GM12878 (cell line): ENCODE results near the gene SIRT7. TPM values are rescaled to one million over a fixed set of nuclear protein-coding genes. Genes with fewer than 3 reads are reported as not detected.

ENCODE experiments used
- ATAC-seq: fragments of 200-7000 bp; cut with Tn5 transposase; 3 replicates; pipeline ENCODE4 v1.9.1; 2020; ENCODE audit warnings: mild to moderate bottlenecking, moderate library complexity
- BruUV-seq: library from RNA; stranded (reverse); fragments of 400-500 nt; replicated peaks from 2 replicates; lab custom pipeline; 2021; lab: Mats Ljungman, UMichigan
- CTCF ChIA-PET: fragments of 300-600 bp; sonication (Branson Sonifier 250); formaldehyde crosslinking; extraction: SDS; loops from one replicate; lab custom pipeline; 2021; ENCODE audit warnings: inconsistent platforms; lab: Yijun Ruan, JAX
- POLR2A ChIA-PET: fragments of 350-600 bp; formaldehyde crosslinking; extraction: SDS; loops from one replicate; lab custom pipeline; 2021; ENCODE audit warnings: inconsistent platforms; lab: Charles Lee
- RAD21 ChIA-PET: fragments of 300-600 bp; sonication (Branson Sonifier 250); formaldehyde crosslinking; loops from one replicate; lab custom pipeline; 2023; ENCODE audit warnings: antibody characterized with exemption; ENCODE audit not compliant: unreplicated experiment; lab: Charles Lee
- SMC1A ChIA-PET: fragments of 300-600 bp; sonication (Branson Sonifier 250); formaldehyde crosslinking; loops from one replicate; lab custom pipeline; 2023; ENCODE audit not compliant: unreplicated experiment, uncharacterized antibody; lab: Charles Lee
- DNase-seq: peaks from one replicate; pipeline ENCODE4 v3.0.0-alpha.2; 2011; ENCODE audit warnings: low read depth, low spot score
- FAIRE-seq: peaks from 3 replicates; lab custom pipeline; 2011; peaks lifted over from hg19 to GRCh38; lab: Jason Lieb, UNC
- H2AFZ ChIP-seq: 2 replicates; pipeline ENCODE4 v1.6.0; 2011; ENCODE audit warnings: low read depth, low read length, control low read depth; ENCODE audit not compliant: control insufficient read depth
- H3K27ac ChIP-seq: 2 replicates; pipeline ENCODE4 v1.5.1; 2011; ENCODE audit warnings: control low read depth; ENCODE audit not compliant: control insufficient read depth, insufficient read depth
- H3K27me3 ChIP-seq, 2 experiments: replicated peaks in 1 of 2; 2 replicates each; pipeline versions ENCODE4 v1.6.0 to v1.6.1; 2011; ENCODE audit warnings: low read length in 1 of 2; ENCODE audit not compliant: control insufficient read depth in 2 of 2, insufficient read depth in 2 of 2
- H3K36me3 ChIP-seq, 2 experiments: 2 replicates each; pipeline ENCODE4 v1.5.1; 2011; ENCODE audit warnings: low read length in 1 of 2; ENCODE audit not compliant: control insufficient read depth in 2 of 2, insufficient read depth in 2 of 2
- H3K4me1 ChIP-seq: 2 replicates; pipeline ENCODE4 v1.6.1; 2011; ENCODE audit warnings: mild to moderate bottlenecking, low read length, moderate library complexity, mixed read lengths; ENCODE audit not compliant: control insufficient read depth, insufficient read depth
- H3K4me2 ChIP-seq: 2 replicates; pipeline ENCODE4 v1.6.0; 2011; ENCODE audit warnings: control low read depth; ENCODE audit not compliant: control insufficient read depth, insufficient read depth
- H3K4me3 ChIP-seq: fragments of 200-600 bp; sonication (generic); 2 replicates; pipeline ENCODE4 v1.5.1; 2016
- H3K79me2 ChIP-seq: 2 replicates; pipeline ENCODE4 v1.6.0; 2011; ENCODE audit warnings: low read length; ENCODE audit not compliant: control insufficient read depth, insufficient read depth
- H3K9ac ChIP-seq: 2 replicates; pipeline ENCODE4 v1.8.0; 2011; ENCODE audit warnings: low read length, control low read depth, mixed read lengths; ENCODE audit not compliant: control insufficient read depth, insufficient read depth
- H3K9me3 ChIP-seq: replicated peaks from 3 replicates; pipeline ENCODE4 v1.5.1; 2011; ENCODE audit warnings: mild to moderate bottlenecking, low read length; ENCODE audit not compliant: control insufficient read depth, insufficient read depth
- H4K20me1 ChIP-seq: 2 replicates; pipeline ENCODE4 v1.6.0; 2011; ENCODE audit not compliant: control insufficient read depth, insufficient read depth
- CBX3 ChIP-seq: fragments of 200-600 bp; sonication (generic); IDR thresholded peaks from 2 replicates; pipeline ENCODE4 v1.6.1; 2016; ENCODE audit warnings: low read depth, borderline replicate concordance
- NFXL1 ChIP-seq: fragments of 450-650 bp; IDR thresholded peaks from 2 replicates; pipeline ENCODE4 v1.6.1; 2017; ENCODE audit warnings: antibody characterized with exemption, mild to moderate bottlenecking, borderline replicate concordance
- NR2C1 ChIP-seq: fragments of 450-650 bp; IDR thresholded peaks from 2 replicates; pipeline ENCODE4 v1.6.1; 2017; ENCODE audit warnings: antibody characterized with exemption, mild to moderate bottlenecking, moderate library complexity
- PAX5 ChIP-seq: IDR thresholded peaks from 2 replicates; pipeline ENCODE4 v1.6.1; 2011; ENCODE audit warnings: low read depth, low read length, borderline replicate concordance
- POLR2A ChIP-seq: IDR thresholded peaks from 2 replicates; pipeline ENCODE4 v1.6.1; 2011; ENCODE audit warnings: low read depth, mild to moderate bottlenecking, low read length
- SMC3 ChIP-seq: IDR thresholded peaks from 2 replicates; pipeline ENCODE4 v1.6.1; 2011; ENCODE audit warnings: low read length, improper control_type of control experiment, borderline replicate concordance
- WGBS: methylation state at CpG from one replicate; pipeline ENCODE4 v1.1.6; 2016; ENCODE audit warnings: low lambda C conversion rate; ENCODE audit not compliant: insufficient replicate concordance, insufficient coverage; ENCODE audit errors: missing lambda C conversion rate; 5-methylcytosine and 5-hydroxymethylcytosine counted together
- in situ Hi-C: fragments of 300-500 bp; cut with MboI; formaldehyde crosslinking; loops from 9 replicates; pipeline ENCODE4 v1.14.3; 2018; ENCODE audit warnings: mixed read lengths
- intact Hi-C: fragments of 100-400 bp; cut with micrococcal nuclease; formaldehyde crosslinking; loops from one replicate; pipeline ENCODE4 v1.14.2; 2022; ENCODE audit not compliant: unreplicated experiment
- polyA plus RNA-seq, 11 experiments: library from polyadenylated mRNA; depleted of rRNA in 4 of 11; unstranded in 6 of 11; stranded (reverse) in 5 of 11; fragments of >200 nt; fragmentation: Nextera tagmentation in 4 of 11; fragmentation: Illumina TruSeq in 1 of 11; extraction: Ambion mirVana in 4 of 11; extraction: Trizol in 1 of 11; gene quantifications; 1 replicate in 1 of 11; 2 replicates in 10 of 11; pipeline versions ENCODE4 v1.2.1 to v1.2.3, GENCODE V29; 2011 to 2016; ENCODE audit warnings: inconsistent platforms in 2 of 11, missing spikeins in 2 of 11, low read depth in 1 of 11
- total RNA-seq, 4 experiments: library from RNA; depleted of rRNA in 3 of 4; stranded (reverse); fragments of >200 nt in 3 of 4; fragmentation: Illumina TruSeq in 1 of 4; extraction: Trizol in 1 of 4; gene quantifications; 2 replicates each; pipeline versions ENCODE4 v1.2.1 to v1.2.3, GENCODE V29; 2013 to 2021
- TF ChIP-seq, protein P1 (sequence below): fragments of 450-650 bp; formaldehyde crosslinking; IDR thresholded peaks from 2 replicates; pipeline ENCODE4 v1.4.0; 2022; ENCODE audit warnings: mild to moderate bottlenecking, moderate library complexity
- TF ChIP-seq, protein P2 (sequence below): fragments of 450-650 bp; IDR thresholded peaks from 2 replicates; pipeline ENCODE4 v1.6.1; 2018; ENCODE audit warnings: borderline replicate concordance, mild to moderate bottlenecking; ENCODE audit not compliant: partially characterized antibody

SIRT7 gene
- total and polyA plus RNA-seq, 10 of the 15 experiments (the other 5 are each of a cell fraction or from before 2014, with no cell fraction given): 1.2 to 56.2 (median 22.7) TPM

DNA sequence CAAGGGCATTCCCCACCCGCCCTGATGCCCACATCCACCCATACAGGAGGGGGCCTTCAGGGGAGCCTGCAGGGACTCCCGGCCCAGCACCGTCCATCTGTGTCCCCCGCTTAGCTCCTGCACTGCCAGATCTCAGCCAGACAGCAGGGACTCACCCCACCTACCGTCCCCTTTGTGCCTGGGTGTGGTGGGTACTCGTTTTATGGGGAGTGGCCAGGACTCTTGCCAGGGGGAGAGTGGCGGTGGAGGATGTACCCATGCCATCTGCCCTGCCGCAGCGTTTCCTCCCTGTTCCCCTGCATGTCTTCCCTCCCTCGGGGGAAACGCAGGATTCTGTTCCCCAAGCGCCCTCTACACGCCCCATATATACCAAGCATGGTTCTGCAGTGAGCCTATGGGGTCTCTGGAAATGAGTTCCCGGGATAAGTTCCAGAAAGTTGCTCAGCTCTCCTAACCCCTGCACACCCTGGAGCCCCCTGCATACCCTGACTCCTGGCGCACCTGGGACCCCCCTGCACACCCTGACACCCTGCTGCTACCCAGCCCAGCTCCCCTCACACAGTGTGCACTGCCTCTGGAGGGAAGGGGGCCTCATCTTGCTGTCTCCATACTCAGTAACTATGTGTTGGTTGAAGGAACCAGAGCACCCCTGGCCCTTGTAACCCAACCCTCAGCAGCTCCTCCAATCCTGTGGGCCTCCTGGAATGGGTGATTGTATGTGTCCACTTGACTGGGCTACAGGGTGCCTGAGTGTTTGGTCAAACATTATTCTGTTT lies 13.8 kb upstream of the SIRT7 start:
- Histone ChIP-seq H2AFZ (no peak overlapping the region), H3K27me3 (no peaks in the 10 kb centered on the region), H3K27ac (no peak overlapping the region), H3K4me3 (no peak overlapping the region), H3K9me3 (no peaks in the 10 kb centered on the region), H3K79me2 (peaks cover 11% of the 10 kb centered on the region), H4K20me1 (no peaks in the 10 kb centered on the region), H3K4me2 (no peak overlapping the region), H3K4me1 (peaks cover 17% of the 10 kb centered on the region), H3K36me3 (peaks cover 0 to 2% of the 10 kb centered on the region in 2 experiments; a peak in 1 of 4 replicates), H3K9ac (no peak overlapping the region)
- 7% methylated on average over 15 of the region's 15 CpGs for WGBS
- CTCF ChIA-PET: no interaction called here
- SMC1A ChIA-PET: no interaction called here
- ATAC-seq (no peak), DNase-seq (no peak), FAIRE-seq (no peak)
- TF ChIP-seq, protein P1, sequence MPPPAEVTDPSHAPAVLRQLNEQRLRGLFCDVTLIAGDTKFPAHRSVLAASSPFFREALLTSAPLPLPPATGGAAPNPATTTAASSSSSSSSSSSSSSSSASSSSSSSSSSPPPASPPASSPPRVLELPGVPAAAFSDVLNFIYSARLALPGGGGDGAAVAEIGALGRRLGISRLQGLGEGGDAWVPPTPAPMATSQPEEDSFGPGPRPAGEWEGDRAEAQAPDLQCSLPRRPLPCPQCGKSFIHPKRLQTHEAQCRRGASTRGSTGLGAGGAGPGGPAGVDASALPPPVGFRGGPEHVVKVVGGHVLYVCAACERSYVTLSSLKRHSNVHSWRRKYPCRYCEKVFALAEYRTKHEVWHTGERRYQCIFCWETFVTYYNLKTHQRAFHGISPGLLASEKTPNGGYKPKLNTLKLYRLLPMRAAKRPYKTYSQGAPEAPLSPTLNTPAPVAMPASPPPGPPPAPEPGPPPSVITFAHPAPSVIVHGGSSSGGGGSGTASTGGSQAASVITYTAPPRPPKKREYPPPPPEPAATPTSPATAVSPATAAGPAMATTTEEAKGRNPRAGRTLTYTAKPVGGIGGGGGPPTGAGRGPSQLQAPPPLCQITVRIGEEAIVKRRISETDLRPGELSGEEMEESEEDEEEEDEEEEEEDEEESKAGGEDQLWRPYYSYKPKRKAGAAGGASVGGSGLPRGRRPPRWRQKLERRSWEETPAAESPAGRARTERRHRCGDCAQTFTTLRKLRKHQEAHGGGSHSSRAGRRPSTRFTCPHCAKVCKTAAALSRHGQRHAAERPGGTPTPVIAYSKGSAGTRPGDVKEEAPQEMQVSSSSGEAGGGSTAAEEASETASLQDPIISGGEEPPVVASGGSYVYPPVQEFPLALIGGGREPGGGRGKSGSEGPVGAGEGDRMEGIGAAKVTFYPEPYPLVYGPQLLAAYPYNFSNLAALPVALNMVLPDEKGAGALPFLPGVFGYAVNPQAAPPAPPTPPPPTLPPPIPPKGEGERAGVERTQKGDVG: no peak
- TF ChIP-seq CBX3 (no peak), PAX5 (no peak), POLR2A (peak; percentile 45; the same call in 1 of the 2 replicates), NR2C1 (no peak), NFXL1 (no peak), SMC3 (no peak)
- TF ChIP-seq, protein P2, sequence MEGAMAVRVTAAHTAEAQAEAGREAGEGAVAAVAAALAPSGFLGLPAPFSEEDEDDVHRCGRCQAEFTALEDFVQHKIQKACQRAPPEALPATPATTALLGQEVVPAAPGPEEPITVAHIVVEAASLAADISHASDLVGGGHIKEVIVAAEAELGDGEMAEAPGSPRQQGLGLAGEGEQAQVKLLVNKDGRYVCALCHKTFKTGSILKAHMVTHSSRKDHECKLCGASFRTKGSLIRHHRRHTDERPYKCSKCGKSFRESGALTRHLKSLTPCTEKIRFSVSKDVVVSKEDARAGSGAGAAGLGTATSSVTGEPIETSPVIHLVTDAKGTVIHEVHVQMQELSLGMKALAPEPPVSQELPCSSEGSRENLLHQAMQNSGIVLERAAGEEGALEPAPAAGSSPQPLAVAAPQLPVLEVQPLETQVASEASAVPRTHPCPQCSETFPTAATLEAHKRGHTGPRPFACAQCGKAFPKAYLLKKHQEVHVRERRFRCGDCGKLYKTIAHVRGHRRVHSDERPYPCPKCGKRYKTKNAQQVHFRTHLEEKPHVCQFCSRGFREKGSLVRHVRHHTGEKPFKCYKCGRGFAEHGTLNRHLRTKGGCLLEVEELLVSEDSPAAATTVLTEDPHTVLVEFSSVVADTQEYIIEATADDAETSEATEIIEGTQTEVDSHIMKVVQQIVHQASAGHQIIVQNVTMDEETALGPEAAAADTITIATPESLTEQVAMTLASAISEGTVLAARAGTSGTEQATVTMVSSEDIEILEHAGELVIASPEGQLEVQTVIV: no peak
- in situ Hi-C loops: no loop called here
- RAD21 ChIA-PET: no interaction called here
- no TSS peak for BruUV-seq
- POLR2A ChIA-PET: interaction anchor here (0.6 kb wide), 1 partner anchor 277 kb away, joined by 3 read pairs; no protein-coding TSS in a partner anchor
- intact Hi-C loops: no loop called here
